Transverse colon (tissue), 4 donors: ENCODE data around the gene MRPS14. TPM values are rescaled to one million over a fixed set of nuclear protein-coding genes. Genes with fewer than 3 reads are reported as not detected.
A peak's percentile ranks its signal among the peaks of the same experiment; 100 is the strongest.

Experiments used
- DNase-seq: peaks from one replicate; pipeline ENCODE4 v3.0.0-alpha.2; 2019
- H3K27ac ChIP-seq, 4 donors: fragments of 200-600 bp; sonication (generic); 2 replicates each; pipeline ENCODE4 v1.5.1; 2016 to 2018; ENCODE audit warnings: inconsistent platforms in 4 of 4
- H3K27me3 ChIP-seq: fragments of 200-600 bp; sonication (generic); 2 replicates; pipeline ENCODE4 v1.5.1; 2017; ENCODE audit warnings: inconsistent platforms
- H3K36me3 ChIP-seq, 4 donors: fragments of 200-600 bp; sonication (generic); 2 replicates each; pipeline ENCODE4 v1.5.1; 2017 to 2019; ENCODE audit warnings: inconsistent platforms in 4 of 4
- H3K4me1 ChIP-seq, 4 donors: fragments of 200-600 bp; sonication (generic); 2 replicates each; pipeline ENCODE4 v1.5.1; 2017 to 2020; ENCODE audit warnings: inconsistent platforms in 4 of 4
- H3K4me3 ChIP-seq, 4 donors: fragments of 200-600 bp; sonication (generic); 1 replicate in 1 of 4; 2 replicates in 3 of 4; pipeline versions ENCODE4 v1.5.1 to v1.6.1; 2017 to 2019; ENCODE audit warnings: inconsistent platforms in 4 of 4
- H3K9me3 ChIP-seq, 2 donors: fragments of 200-600 bp; sonication (generic); 2 replicates each; pipeline ENCODE4 v1.5.1; 2017 to 2019; ENCODE audit warnings: inconsistent platforms in 2 of 2
- CTCF ChIP-seq, 5 experiments: fragments of 200-600 bp in 3 of 5; fragments of 450-650 bp in 2 of 5; sonication (generic) in 3 of 5; IDR thresholded peaks; 1 replicate in 2 of 5; 2 replicates in 3 of 5; pipeline ENCODE4 v1.5.1; 2016 to 2017; ENCODE audit warnings: antibody characterized with exemption in 5 of 5, inconsistent platforms in 3 of 5, mild to moderate bottlenecking in 2 of 5, moderate library complexity in 1 of 5
- EP300 ChIP-seq: sonication (generic); formaldehyde crosslinking; IDR thresholded peaks from one replicate; pipeline ENCODE4 v1.6.1; 2017; ENCODE audit warnings: antibody characterized with exemption, low read depth
- POLR2A ChIP-seq: fragments of 450-650 bp; IDR thresholded peaks from one replicate; pipeline ENCODE4 v1.6.1; 2016; ENCODE audit warnings: antibody characterized with exemption, mild to moderate bottlenecking, moderate library complexity
- POLR2AphosphoS5 ChIP-seq, 3 donors: sonication (generic); formaldehyde crosslinking; IDR thresholded peaks; one replicate each; pipeline ENCODE4 v1.6.1; 2016; ENCODE audit warnings: antibody characterized with exemption in 3 of 3
- WGBS, 2 donors: methylation state at CpG; one replicate each; pipeline ENCODE4 v1.1.5; 2018; ENCODE audit warnings: low coverage in 1 of 2; 5-methylcytosine and 5-hydroxymethylcytosine counted together
- in situ Hi-C, 4 donors: fragments of 200-750 bp; cut with MboI; loops; one replicate each; pipeline versions ENCODE4 v1.15.0 to v1.15.1; 2017; ENCODE audit warnings: low sequenced_read_pairs in 3 of 4, low pct_ligation_motif_present in 1 of 4, low pct_unique_long_range_greater_than_20kb in 1 of 4
- intact Hi-C: fragments of 100-400 bp; cut with DNase I; formaldehyde crosslinking; loops from one replicate; pipeline ENCODE4 v1.15.1; 2023; ENCODE audit warnings: low total_unique reads
- total RNA-seq, 4 donors: library from RNA; depleted of rRNA; stranded (reverse); fragments of >200 nt; gene quantifications; one replicate each; pipeline ENCODE4 v1.1.0, GENCODE V29; 2016

MRPS14 gene
- total RNA-seq, 4 donors from 2014 or later, result 3.2 to 21.0 (median 13.0) TPM

- TF ChIP-seq EP300, result no peak
- no peak for TF ChIP-seq POLR2A
- no peak for TF ChIP-seq POLR2AphosphoS5 (IDR thresholded peaks at IDR 0.05)
- no peak overlapping the region for H3K27ac ChIP-seq
- 91 to 100% methylated on average over 1 to 2 of the region's 2 CpGs for WGBS, 2 donors
- no peaks in the 10 kb centered on the region for H3K9me3 ChIP-seq
- no peak overlapping the region for H3K4me3 ChIP-seq
- H3K4me1 ChIP-seq, result peaks cover 0 to 7% (median 0%) of the 10 kb centered on the region in 4 donors
- H3K36me3 ChIP-seq, result peaks cover 0 to 14% (median 6%) of the 10 kb centered on the region in 4 donors
- in situ Hi-C loops, result loop anchor here in 2 of 4 donors (10.0 to 25.0 kb wide), 2 partner anchors 200 to 712 kb away; no protein-coding TSS in a partner anchor
- intact Hi-C loops, result no loop called here
- no peaks in the 10 kb centered on the region for H3K27me3 ChIP-seq
- DNase-seq, result no peak
Observed at GRCh38 chr1:174974711-174975119, 48.5 kb downstream of the MRPS14 start.

- Histone ChIP-seq H3K36me3 (peaks cover 0 to 4% (median 0%) of the 10 kb centered on the region in 4 donors), H3K4me1 (peaks cover 6 to 31% (median 15%) of the 10 kb centered on the region in 4 donors), H3K4me3 (no peak overlapping the region), H3K9me3 (no peaks in the 10 kb centered on the region), H3K27me3 (no peaks in the 10 kb centered on the region), H3K27ac (peak overlapping the region in 1 of 4 donors; percentile 3)
- in situ Hi-C loops, result loop anchor here in 1 of 4 donors (10.0 kb wide), 1 partner anchor 197 kb away; no protein-coding TSS in a partner anchor
- TF ChIP-seq POLR2A (no peak), EP300 (no peak), POLR2AphosphoS5 (IDR thresholded peaks at IDR 0.05) (no peak), CTCF (IDR thresholded peaks at IDR 0.05) (no peak)
- intact Hi-C loops, result no loop called here
- 74% methylated on average over 2 of the region's 2 CpGs for WGBS, 2 donors
- no peak for DNase-seq
Observed at GRCh38 chr1:174971902-174972301, 51.3 kb downstream of the MRPS14 start.

- peak overlapping the region in 1 of 4 donors; percentile 3 for H3K27ac ChIP-seq
- peaks cover 9 to 35% (median 19%) of the 10 kb centered on the region in 4 donors for H3K4me1 ChIP-seq
- TF ChIP-seq POLR2A (no peak), POLR2AphosphoS5 (IDR thresholded peaks at IDR 0.05) (no peak), CTCF (IDR thresholded peaks at IDR 0.05) (no peak), EP300 (no peak)
- no peak overlapping the region for H3K4me3 ChIP-seq
- intact Hi-C loops (no loop called here), in situ Hi-C loops (loop anchor here in 1 of 4 donors (10.0 kb wide), 1 partner anchor 197 kb away; no protein-coding TSS in a partner anchor)
- peaks cover 0 to 4% (median 0%) of the 10 kb centered on the region in 4 donors for H3K36me3 ChIP-seq
- H3K9me3 ChIP-seq, result no peaks in the 10 kb centered on the region
- DNase-seq, result no peak
- H3K27me3 ChIP-seq, result no peaks in the 10 kb centered on the region
Observed at GRCh38 chr1:174971466-174971865, 51.8 kb downstream of the MRPS14 start.

- WGBS, 2 donors, result 83% methylated on average over 1 of the region's 1 CpG
- H3K4me3 ChIP-seq, result no peak overlapping the region
- no peaks in the 10 kb centered on the region for H3K27me3 ChIP-seq
- H3K36me3 ChIP-seq, result peaks cover 0 to 4% (median 0%) of the 10 kb centered on the region in 4 donors
- H3K27ac ChIP-seq, result peak overlapping the region in 2 of 4 donors; percentile 81 to 85
- H3K4me1 ChIP-seq, result peaks cover 22 to 50% (median 32%) of the 10 kb centered on the region in 4 donors
- TF ChIP-seq POLR2AphosphoS5 (IDR thresholded peaks at IDR 0.05), result no peak
- no peak for TF ChIP-seq CTCF (IDR thresholded peaks at IDR 0.05)
- TF ChIP-seq EP300, result no peak
- no peak for TF ChIP-seq POLR2A
- no peaks in the 10 kb centered on the region for H3K9me3 ChIP-seq
- no peak for DNase-seq
- in situ Hi-C loops, result loop anchor here in 1 of 4 donors (10.0 kb wide), 1 partner anchor 195 kb away; no protein-coding TSS in a partner anchor
- intact Hi-C loops, result no loop called here
Observed at GRCh38 chr1:174969977-174970376, 53.2 kb downstream of the MRPS14 start.
